DMS153 treated with DMSO at 0.1 percent for 48 hours (cell line): ENCODE data around the gene MYH16.
"Not testable (repeated sequence)": the region's sequence is repeated elsewhere in the genome, so short reads cannot be mapped to it uniquely, and the experiment has no call there.

ENCODE experiments used
- DNase-seq: peaks from one replicate; lab custom pipeline; 2025; ENCODE audit not compliant: unreplicated experiment; lab: John Stamatoyannopoulos, UW

Gene MYH16

GRCh38 chr7:99301496-99301895 is 28.9 kb downstream of the MYH16 start:
- no peak for DNase-seq

- DNase-seq, result no peak
Observed at GRCh38 chr7:99305473-99306260, 33.0 kb downstream of the MYH16 start.

- DNase-seq, result no peak
Observed at GRCh38 chr7:99308461-99309074, 35.9 kb downstream of the MYH16 start.

GRCh38 chr7:99309111-99309510 is 36.5 kb downstream of the MYH16 start:
- no peak for DNase-seq

- no peak for DNase-seq
Observed at GRCh38 chr7:99310004-99310403, 37.4 kb downstream of the MYH16 start.

- DNase-seq, result no peak
Observed at GRCh38 chr7:99311702-99312101, 39.1 kb downstream of the MYH16 start.

GRCh38 chr7:99312316-99313203 is 39.9 kb downstream of the MYH16 start:
- DNase-seq, result peak; percentile 22

GRCh38 chr7:99313204-99313573 is 40.5 kb downstream of the MYH16 start:
- no peak for DNase-seq

- DNase-seq, result no peak
Observed at GRCh38 chr7:99314504-99314903, 41.9 kb downstream of the MYH16 start.

GRCh38 chr7:99320371-99320770 is 47.7 kb downstream of the MYH16 start:
- DNase-seq, result no peak

GRCh38 chr7:99322659-99323058 is 50.0 kb downstream of the MYH16 start:
- DNase-seq, result not testable (repeated sequence)

- no peak for DNase-seq
Observed at GRCh38 chr7:99324559-99324958, 51.9 kb downstream of the MYH16 start.

- no peak for DNase-seq
Observed at GRCh38 chr7:99325001-99325493, 52.4 kb downstream of the MYH16 start.

- DNase-seq, result peak; percentile 80
Observed at GRCh38 chr7:99325592-99326407, 53.2 kb downstream of the MYH16 start, which contains the start of gene ARPC1A. Gene ARPC1A (plus strand): TSS chr7:99325898. CDS start chr7:99333354, 7,456 bp downstream.

- no peak for DNase-seq
Observed at GRCh38 chr7:99326408-99326782, 53.8 kb downstream of the MYH16 start.

- DNase-seq, result peak; percentile 40
Observed at GRCh38 chr7:99330314-99330961, 57.8 kb downstream of the MYH16 start.

GRCh38 chr7:99331002-99331401 is 58.4 kb downstream of the MYH16 start:
- DNase-seq, result no peak

- no peak for DNase-seq
Observed at GRCh38 chr7:99339595-99339994, 67.0 kb downstream of the MYH16 start.

- DNase-seq, result no peak
Observed at GRCh38 chr7:99340659-99341058, 68.0 kb downstream of the MYH16 start.

GRCh38 chr7:99344061-99344647 is 71.5 kb downstream of the MYH16 start:
- DNase-seq, result no peak
